GM21576 (cell line): ENCODE results near the gene DNAJB7.
A peak's percentile ranks its signal among the peaks of the same experiment; 100 is the strongest.
"Not testable (repeated sequence)": the region's sequence is repeated elsewhere in the genome, so short reads cannot be mapped to it uniquely, and the experiment has no call there.

ENCODE experiments used
- ATAC-seq: cut with Tn5 transposase; IDR thresholded peaks from one replicate; pipeline ENCODE4 v1.9.1; 2021; ENCODE audit warnings: mild to moderate bottlenecking, moderate library complexity; ENCODE audit not compliant: unreplicated experiment

The DNAJB7 gene

DNA sequence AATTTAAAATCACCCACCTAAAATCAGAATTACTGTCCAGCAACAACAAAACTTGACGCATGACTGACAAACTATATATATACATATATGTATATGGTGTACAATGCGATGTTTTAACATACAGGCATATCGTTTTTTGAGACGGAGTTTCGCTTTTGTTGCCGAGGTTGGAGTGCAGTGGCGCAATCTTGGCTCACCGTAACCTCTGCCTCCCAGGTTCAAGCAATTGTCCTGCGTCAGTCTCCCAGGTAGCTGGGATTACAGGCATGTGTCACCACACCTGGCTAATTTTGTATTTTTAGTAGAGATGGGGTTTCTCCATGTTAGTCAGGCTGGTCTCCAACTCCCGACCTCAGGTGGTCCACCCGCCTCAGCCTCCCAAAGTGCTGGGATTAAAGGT is 16.1 kb downstream of the DNAJB7 start:
- ATAC-seq: not testable (repeated sequence)

DNA sequence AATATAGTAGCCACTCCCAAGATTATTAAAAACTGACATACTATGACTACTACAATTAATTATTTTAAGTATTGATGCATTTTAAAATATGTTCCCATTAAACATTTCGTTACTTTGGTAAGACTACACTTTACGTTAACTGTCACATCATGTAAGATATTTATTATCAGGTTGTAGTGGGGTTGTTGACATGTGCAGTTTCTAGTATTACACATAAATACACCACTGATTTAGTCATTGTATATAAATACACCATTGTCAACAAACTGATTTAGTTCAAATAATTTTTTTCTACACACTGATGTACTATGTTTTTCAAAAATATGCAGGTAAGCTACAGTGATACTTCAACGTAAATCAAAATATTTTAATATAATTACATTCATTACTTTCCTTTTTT is 17.0 kb downstream of the DNAJB7 start:
- ATAC-seq: no peak

DNA sequence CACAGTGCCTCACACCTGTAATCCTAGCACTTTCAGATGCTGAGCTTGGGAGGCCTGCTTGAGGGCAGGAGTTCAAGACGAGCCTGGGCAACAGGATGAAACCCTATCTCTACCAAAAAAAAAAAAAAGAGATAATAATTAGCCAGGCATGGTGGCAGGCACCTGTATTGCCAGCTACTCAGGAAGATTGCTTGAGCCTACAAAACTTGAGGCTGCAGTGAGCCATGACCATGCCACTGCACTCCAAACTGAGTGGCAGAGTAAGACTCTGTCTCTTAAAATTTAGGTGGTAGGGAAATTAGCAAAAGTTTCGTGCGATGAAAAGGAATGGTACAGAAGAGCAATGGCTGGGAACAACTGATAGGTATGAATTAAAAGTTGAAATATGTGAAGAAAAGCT is 23.4 kb downstream of the DNAJB7 start:
- no peak for ATAC-seq

DNA sequence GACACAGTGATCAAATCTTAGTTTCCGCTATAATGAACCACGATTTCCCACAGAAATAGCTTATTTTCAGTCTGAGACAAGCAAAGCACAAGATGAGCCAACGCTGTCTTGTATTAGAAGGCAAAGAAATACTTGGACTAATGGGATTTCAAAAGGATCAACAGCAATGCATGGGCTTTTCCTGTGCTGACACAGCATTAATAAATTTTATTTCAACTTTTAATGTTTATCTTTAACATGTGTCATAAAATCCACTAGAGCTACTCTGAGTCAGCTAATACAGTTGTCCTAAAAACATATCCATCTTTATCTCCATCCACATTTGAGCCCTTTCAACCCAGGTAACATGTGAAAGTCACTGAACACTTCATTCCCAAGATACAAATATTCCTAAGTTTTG is 27.3 kb downstream of the DNAJB7 start:
- no peak for ATAC-seq

DNA sequence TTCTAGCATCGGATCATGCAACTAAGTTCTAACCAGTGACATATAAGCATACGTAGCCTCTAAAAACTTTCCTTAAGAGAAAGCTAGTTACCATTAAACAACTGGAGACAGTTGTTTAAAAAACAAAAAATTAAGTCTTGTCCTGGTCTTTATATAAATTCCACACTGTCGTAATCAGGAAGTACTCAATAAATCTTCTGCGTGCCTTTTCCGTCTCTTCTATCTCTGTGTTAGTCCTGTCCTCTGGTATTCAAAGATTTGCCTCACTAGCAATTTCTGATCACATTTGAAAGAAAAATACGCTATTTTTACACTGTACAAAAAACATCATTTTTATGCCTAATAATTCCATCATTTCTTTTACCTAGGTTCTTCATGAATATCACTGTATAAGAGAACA is 32.8 kb downstream of the DNAJB7 start:
- ATAC-seq: no peak

DNA sequence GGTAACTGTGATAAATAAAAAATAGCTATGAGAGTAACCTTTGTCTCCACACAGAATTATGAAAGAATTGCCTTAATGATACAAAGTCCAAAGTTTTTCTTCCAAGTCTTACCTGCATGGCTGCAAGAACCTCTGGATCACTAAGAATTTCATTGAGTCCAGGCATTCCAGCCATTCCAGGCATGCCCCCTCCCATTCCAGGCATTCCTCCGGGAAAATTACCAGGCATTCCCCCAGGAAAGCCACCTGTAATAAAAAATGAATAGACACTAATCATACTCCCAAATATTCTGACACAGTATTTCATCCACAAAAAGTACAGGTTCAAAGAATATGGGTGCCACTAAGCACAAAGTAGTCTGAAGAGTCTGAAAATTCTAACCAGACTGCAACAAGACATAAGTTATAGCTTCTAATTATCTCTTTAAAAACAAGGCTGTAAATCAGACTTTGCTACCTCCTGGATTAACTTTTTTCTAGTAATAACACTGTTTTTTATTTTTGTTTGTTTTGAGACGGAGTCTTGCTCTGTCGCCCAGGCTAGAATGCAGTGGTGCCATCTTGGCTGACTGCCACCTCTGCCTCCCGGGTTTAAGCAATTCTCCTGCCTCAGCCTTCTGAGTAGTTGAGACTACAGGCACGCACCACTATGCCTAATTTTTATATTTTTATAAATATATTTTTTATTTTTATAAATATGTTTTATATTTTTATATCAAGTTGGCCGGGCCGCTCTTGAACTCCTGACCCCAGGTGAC is 34.8 kb downstream of the DNAJB7 start:
- ATAC-seq: no peak

DNA sequence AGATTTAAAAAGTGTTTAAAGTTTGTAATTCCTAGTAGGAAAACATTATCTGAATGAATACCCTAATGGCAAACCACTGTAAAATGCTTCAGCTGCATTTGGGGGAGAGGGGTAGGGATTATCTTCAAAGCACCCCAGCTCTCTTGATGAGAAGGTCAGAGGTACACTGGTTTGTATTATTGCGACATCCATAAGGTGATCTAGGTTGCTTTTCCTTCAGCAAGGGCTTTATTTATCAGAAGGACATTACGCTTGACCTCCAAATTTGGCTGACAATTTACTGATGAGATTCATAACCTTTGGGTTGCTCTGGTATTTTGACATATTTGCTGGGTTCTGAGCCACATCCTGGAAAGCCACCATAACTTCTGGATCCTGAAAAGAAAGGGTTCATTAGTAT is 35.6 kb downstream of the DNAJB7 start:
- ATAC-seq: not testable (repeated sequence)

DNA sequence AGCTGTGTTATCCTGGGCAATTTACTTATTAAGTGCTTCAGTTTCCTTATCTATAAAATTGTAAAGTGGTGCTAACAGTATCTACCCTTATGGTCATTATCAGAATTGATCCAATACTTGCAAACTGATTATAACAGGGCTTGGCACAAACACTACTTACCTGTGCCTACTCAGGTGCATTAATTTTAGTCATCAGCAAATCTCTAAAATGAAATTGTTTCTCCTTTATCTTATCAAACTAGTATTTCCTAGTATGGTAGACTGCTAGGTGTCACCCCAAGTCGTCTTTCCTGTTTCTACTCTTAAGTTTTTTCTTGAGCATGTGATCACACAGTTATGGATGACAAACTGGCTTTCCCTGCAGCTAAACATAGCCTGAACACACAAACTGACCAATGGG is 38.5 kb downstream of the DNAJB7 start:
- ATAC-seq: no peak

DNA sequence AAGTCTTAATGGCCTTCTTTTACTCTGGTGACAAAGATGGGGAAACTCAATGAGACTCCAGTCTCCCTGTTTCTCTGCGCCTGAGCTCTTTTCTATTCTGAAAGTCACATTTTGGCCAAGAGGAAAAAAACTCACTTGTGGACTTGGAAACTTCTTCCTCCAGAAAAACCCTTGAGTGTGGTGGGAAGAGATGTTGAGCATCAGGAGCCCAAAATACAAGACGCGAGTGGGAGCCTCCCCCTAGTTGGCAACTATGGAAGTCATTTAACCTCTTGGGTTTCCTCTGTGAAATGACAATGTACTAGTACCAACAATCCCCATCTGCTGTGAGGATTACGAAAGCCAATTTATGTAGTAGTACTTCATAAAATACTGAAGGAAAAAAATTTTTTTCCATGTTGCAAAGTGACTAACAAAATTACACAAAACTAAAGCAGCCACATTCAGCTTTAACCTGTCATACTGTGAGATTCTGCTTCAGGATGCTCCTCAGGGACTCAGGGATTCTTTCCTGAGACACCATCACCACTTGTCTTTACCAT is 42.2 kb downstream of the DNAJB7 start:
- ATAC-seq: no peak

DNA sequence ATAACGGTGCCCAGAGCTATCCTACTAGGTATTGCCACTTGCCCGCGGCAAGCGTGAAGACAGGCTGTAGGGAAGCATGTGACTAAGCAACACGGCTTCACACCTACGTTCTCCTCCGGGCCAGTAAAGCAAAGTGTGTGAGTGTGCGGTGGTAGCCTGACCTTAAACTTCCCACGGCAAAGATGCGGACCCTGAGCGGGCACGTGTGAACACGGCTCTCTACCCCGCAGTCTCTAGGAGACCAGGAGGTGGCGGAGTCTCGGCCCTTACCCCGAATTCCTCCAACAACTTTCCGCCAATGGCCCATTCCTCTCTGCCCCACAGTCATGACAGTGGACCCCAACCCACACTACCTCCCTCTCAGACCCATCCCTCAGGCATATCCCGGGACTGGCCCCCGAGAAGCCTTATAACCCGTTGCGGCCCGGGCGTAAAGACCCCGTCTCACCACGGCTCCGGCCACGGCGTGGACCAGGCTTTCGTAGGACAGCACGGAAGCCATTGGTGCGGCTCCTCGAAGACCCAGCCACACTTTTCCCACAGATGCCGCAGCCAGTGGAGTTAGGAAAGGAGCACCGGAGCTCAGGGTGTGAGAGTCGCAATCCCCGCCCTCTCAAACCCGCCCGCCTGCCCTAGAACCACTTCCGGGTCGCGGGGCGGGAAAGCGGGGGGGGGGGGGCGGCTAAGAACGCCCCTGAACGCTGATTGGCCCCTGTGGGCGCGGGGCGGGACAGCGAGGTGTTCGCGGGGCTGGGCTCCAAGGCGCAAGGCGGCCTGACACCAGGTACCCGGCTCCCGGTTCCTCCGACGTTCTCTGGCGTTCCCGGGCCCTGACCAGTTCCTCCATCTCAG is 42.9 kb downstream of the DNAJB7 start, which contains the start of gene SLC25A17:
Gene SLC25A17 (minus strand): TSS at position 600 of the 852 bp plus-strand sequence. CDS start 98 bp downstream, at position 502.
- peak; percentile 64 for ATAC-seq

DNA sequence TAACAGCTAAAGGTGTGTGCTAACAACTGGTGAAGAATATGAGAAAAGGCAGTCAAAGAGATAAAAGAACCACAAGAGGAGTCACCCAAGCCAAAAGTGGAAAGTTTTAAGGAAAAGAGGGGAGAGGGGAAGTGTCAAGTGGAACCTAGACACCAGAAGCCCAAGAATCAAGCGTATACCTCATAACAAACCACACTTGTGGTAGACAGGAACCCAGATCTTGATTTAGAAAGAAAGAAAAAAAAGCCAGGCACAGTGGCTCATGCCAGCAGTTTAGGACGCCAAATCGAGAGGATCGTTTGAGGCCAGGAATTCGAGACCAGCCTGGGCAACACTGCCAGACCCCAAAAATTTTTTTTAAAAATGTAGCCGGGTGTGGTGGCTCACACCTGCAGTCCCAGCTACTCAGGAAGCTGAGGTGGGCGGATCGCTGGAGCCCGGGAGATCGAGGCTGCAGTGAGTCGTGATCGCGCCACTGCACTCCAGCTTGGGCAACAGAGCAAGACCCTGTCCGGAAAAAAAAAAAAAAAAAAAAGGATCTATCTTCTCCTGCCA is 43.6 kb downstream of the DNAJB7 start:
- no peak for ATAC-seq

DNA sequence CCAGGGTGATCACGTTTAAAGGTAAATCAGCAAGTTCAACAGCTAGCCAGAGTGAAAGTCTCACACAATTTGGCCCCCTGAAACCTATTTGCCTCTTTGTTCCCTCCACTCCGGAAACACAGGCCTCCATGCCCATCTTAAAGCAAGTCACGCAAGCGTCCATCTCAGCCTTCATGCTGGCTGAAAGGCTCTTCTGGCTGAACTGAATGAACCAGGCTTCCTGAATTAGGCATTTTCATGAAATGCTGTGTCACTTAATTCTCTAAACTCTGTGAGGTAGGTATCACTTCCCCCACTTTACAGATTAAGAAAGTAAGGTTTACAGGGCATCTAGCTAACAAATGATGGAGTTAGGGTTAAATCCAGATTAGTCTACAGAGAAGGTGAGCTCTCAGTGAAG is 44.2 kb downstream of the DNAJB7 start:
- ATAC-seq: no peak

DNA sequence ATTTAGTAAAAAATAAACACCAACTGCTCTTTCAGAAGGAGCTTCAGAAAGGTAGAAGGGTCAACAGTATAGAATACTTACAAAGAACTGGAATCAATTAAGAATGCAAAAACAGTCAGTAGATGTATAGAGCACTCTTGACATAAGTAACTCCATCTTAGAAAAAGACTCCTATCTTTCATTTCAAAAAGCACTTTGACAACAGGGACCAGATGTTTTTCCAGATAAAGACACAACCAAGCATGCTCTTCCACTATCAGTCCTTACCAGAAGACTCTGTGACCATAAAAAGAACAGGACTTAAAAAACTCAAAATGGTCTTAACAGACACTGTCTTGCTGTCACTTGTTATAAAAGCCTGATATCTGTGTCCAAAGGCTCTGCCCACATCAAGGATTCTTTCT is 48.0 kb downstream of the DNAJB7 start:
- no peak for ATAC-seq
